Breast epithelium (tissue), 3 donors: Measurements from ENCODE around the gene OR2F1.
"Not testable (repeated sequence)": the region's sequence is repeated elsewhere in the genome, so short reads cannot be mapped to it uniquely, and the experiment has no call there.

Source experiments
- POLR2A ChIP-seq: fragments of 450-650 bp; IDR thresholded peaks from one replicate; pipeline ENCODE4 v1.6.1; 2016; ENCODE audit warnings: antibody characterized with exemption, mild to moderate bottlenecking, moderate library complexity
- POLR2AphosphoS5 ChIP-seq, 3 donors: sonication (generic); formaldehyde crosslinking; IDR thresholded peaks; one replicate each; pipeline ENCODE4 v1.6.1; 2017; ENCODE audit warnings: antibody characterized with exemption in 3 of 3
- TF ChIP-seq, protein P1 (sequence below), 3 donors: fragments of 450-650 bp; IDR thresholded peaks; one replicate each; pipeline ENCODE4 v1.5.1; 2016 to 2017; ENCODE audit warnings: antibody characterized with exemption in 3 of 3, mild to moderate bottlenecking in 3 of 3, moderate library complexity in 3 of 3

GRCh38 chr7:144010061-144010460, 55.4 kb downstream of the OR2F1 start:
- not testable (repeated sequence) for TF ChIP-seq POLR2AphosphoS5 (IDR thresholded peaks at IDR 0.05); POLR2A
- TF ChIP-seq, protein P1, sequence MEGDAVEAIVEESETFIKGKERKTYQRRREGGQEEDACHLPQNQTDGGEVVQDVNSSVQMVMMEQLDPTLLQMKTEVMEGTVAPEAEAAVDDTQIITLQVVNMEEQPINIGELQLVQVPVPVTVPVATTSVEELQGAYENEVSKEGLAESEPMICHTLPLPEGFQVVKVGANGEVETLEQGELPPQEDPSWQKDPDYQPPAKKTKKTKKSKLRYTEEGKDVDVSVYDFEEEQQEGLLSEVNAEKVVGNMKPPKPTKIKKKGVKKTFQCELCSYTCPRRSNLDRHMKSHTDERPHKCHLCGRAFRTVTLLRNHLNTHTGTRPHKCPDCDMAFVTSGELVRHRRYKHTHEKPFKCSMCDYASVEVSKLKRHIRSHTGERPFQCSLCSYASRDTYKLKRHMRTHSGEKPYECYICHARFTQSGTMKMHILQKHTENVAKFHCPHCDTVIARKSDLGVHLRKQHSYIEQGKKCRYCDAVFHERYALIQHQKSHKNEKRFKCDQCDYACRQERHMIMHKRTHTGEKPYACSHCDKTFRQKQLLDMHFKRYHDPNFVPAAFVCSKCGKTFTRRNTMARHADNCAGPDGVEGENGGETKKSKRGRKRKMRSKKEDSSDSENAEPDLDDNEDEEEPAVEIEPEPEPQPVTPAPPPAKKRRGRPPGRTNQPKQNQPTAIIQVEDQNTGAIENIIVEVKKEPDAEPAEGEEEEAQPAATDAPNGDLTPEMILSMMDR (IDR thresholded peaks at IDR 0.05), result not testable (repeated sequence)
